GM11168 (cell line): Measurements from ENCODE around the gene FBXO10.

Source experiments
- in situ Hi-C: fragments of 300-500 bp; cut with MboI; formaldehyde crosslinking; loops from one replicate; pipeline ENCODE4 v1.12.0; 2022; ENCODE audit warnings: low sequenced_read_pairs; ENCODE audit not compliant: unreplicated experiment

The FBXO10 gene, protein sequence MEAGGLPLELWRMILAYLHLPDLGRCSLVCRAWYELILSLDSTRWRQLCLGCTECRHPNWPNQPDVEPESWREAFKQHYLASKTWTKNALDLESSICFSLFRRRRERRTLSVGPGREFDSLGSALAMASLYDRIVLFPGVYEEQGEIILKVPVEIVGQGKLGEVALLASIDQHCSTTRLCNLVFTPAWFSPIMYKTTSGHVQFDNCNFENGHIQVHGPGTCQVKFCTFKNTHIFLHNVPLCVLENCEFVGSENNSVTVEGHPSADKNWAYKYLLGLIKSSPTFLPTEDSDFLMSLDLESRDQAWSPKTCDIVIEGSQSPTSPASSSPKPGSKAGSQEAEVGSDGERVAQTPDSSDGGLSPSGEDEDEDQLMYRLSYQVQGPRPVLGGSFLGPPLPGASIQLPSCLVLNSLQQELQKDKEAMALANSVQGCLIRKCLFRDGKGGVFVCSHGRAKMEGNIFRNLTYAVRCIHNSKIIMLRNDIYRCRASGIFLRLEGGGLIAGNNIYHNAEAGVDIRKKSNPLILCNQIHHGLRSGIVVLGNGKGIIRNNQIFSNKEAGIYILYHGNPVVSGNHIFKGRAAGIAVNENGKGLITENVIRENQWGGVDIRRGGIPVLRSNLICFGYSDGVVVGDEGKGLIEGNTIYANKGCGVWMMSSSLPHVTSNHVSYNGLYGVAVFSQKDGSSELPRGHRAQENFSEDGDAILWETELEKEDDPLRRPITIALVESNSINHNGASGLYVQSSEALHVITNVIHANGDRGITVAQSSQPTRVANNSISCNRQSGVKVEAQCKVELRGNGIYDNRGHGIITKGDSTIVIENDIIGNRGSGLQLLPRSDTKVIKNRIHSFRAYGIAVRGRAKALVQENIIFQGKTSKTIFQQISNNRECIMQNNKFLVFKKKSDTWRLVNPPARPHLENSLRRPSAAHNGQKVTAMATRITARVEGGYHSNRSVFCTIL

DNA sequence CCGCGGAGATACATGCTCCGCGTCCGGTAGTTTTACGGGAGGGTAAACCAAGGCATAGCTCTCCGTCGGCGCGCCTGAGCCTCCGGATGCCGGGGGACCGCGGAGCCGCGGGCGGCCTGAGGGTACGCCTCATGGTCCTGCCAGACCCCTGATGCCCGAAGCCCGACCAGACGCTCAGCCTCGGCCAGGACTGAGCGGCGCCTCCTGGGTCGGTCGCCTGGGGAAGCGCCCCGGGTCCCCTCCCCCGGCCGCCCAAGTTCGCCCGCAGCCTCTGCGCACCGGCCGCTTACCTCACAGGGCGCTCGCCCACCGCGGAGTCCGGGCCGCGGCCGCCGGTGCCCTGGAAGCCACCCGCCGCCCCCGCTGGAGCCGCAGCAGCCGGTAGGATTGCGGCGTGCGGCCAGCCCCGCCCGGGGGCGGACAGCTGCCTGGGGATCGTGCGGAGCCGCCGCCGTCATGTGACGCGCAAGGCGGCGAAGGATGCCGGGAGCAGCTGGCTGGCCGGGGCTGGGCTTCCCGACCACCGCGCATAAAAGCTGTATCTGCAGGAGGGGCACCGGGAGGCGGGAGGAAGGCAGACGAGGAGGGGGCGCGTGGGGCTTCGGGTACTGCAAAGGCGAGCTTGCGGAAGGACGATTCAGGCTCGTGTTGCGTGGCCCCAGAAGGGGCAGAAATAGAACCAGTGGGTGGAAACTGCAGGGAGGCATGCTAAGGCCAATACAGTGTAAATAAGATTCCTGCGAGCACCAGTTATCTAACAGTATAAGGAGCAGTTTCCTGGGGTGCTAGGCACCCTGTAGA lies at the start of gene FBXO10:
TSS of gene FBXO10 (minus strand) at position 460 of the 801 bp plus-strand sequence. CDS start 34,612 bp downstream, outside the sequence.
- in situ Hi-C loops, result loop anchor here (5.0 kb wide), 1 partner anchor 44 kb away; no protein-coding TSS in a partner anchor

GRCh38 chr9:37625758-37626147 lies 49.6 kb upstream of the FBXO10 start:
- in situ Hi-C loops, result no loop called here

DNA sequence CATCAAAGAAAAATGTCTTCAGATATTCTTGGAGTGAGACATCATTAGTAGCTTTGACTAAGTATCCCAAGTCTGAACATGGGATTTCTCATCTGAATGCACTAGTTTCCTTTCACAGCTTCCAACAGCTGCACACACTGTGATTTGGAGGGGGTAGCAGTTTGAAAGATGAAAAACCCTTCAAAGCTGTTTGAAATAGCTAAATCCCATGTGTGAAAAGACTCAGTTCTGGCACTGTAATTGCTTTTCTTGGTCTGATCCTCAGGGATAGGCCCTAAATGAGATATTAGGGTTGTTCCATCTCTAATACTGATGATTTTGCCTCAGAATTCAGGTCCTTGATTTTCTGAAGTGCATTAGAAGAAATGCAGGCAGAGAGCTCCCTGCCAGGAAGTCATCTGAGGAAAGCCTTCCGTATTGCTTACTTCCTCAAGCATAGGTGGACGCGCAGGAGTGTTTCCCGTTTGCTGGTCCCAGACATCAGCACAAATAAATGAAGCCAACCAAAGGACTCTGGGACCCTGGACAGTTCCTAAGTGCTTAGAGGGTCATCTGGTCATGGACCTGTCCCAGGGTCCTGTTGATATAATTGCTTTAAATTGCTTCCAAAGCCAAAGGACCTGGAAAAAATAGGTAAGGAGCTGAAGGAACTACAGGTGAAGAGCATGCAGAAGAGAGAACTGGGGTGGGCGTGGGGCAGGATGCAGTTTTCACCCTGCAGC lies 49.0 kb upstream of the FBXO10 start:
- in situ Hi-C loops, result no loop called here

DNA sequence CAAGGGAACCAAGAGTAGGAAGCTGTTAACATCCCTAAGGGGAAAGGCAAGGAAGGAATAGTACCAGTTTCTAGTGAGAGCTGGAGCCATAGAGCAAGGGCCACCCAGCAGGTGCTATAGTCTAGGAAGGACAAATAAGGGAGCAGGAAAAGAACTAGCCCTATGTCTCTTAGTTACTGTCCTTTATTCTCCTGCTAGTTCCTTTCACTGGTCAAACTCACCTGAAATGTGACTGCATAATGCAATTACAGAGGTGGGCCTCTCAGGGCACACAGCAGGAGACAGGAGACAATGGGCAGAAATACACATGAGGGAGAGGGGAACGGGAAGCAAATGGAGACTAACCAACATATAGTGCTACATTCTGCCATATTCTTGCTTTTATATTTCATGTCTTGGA lies 47.9 kb upstream of the FBXO10 start:
- in situ Hi-C loops, result no loop called here

DNA sequence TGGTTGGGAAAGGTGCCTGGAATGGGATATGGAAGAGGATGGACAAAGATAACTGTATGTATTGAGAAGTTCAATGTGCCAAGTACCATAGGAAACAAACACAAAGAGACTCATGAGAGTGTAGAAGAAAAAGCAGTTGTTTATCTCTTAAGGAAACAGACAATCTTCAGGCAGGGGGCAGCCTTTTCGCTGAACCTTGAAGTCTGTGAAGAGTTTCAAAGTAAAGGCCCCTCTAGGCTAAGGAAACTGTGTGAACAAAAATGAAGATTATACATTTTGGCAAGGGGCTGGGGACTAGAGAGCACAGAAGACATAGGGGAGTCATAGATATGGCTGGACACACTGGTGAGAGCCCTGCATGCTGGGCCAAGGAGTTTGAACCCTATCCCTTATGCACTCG lies 47.1 kb upstream of the FBXO10 start:
- in situ Hi-C loops, result no loop called here

DNA sequence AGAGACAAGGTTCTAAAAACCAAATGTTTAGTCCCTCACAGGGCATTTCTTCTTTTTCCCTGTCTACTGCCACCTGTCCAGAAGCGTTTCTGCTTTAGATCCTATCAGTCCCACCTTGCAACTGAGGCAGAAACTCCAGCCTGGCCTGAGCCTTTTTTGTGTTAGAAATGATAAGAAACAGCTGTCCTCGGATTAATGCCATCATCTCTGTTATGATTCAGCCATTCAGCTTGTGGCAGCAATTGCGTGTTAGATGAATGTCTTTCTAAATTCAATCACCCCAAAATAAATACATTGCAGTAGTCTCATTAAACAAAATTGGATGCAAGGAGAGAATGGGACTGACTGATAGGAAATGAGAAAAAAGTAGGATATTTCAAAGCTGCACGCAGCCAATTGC lies 46.3 kb upstream of the FBXO10 start:
- in situ Hi-C loops, result no loop called here

DNA sequence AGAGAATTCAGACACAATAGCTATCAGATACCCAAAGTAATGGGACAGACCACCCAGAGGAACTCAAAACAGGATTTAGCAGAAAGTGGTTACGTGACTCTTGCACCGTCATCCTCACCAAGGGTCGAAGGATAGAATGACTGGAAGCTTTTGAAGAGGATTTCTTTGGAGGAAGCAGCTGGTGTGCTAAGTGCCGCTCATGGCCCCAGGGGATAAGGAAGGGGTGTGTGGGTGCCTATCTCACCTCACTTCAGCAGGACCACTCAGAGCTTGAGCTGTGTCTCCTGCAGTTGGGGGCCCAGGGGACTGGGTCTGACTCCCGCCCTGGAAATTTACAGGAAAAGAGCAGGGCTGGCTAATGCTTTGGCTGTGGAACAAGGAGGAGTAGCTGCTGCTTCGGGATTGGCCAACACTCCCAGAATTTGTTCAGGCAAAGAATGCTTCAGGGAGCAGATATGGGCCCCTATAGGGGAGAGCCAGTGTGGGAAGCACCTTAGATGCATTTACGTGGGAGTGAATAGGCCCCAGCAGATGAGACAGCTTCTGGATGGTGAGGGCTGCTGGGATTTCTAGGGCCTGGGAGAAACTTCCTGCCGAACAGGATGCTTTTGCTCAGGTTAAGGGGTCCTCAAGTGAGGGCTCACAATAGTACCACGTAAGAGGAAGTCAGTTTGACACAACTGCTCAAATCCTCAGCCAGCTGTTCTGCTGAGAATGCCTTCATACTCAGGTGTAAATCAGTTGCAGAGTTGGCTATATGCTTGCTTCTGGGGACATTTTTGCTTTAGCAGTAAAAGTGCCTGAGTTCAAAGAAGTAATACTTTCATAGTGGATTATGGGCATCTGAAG lies 45.3 kb upstream of the FBXO10 start:
- in situ Hi-C loops, result no loop called here

DNA sequence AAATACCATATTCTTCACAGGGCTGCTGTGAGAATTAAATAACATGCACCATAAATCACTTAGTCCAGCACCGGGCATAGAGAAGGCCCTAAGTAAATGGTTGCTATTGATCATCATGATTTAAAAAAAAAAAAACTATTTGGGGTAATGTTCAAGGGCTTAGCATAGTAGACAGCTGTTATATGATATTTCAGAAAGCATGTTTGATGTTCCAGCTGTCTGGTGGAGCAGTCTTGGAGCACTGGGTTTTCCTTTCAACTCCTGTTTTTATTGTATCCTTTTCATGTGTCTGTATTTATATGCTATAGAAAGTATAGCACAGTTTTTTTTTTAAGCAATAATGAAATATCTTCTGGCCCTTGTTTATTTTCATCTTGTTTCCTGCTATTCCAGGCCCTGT lies 44.2 kb upstream of the FBXO10 start:
- in situ Hi-C loops, result no loop called here

GRCh38 chr9:37619806-37620205 lies 43.6 kb upstream of the FBXO10 start:
- in situ Hi-C loops, result no loop called here

DNA sequence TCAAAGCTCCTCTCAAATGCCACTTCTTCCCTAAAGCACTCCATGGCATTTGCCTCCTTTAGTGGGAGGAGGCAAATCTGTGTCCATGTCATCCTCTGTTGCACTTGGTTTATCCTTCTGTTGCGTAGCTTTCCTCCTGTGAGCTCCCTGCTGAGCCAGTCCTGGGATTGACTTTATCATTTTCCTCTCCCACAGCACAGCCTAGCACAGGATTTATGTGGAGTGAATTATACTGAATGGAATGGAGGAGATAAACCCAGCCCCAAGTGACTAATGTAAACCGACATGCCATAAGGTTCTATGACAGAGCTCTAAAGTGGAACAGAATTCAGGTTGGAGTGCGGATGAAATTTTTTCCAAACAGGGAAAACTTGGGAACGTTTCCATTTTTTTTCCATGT lies 42.6 kb upstream of the FBXO10 start:
- in situ Hi-C loops, result no loop called here

DNA sequence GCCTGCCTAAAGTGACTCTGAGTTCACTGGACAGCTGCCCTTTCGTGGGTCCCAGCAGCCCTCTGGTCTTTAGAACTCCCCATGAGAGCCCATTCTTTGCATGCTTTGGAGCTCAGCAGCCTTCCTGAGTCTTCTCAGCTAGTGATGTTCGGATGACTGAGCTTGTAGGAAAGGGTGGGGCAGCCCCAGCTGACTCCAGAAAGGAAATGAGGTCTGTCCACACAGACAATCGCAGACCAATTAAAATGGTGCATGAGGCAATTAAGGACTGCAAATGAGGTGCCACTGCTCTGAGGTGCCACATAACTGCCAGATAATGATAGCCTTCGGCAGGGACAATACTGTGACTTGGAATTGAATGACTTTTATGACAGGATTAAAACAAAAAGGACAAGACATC lies 41.7 kb upstream of the FBXO10 start:
- in situ Hi-C loops, result no loop called here

DNA sequence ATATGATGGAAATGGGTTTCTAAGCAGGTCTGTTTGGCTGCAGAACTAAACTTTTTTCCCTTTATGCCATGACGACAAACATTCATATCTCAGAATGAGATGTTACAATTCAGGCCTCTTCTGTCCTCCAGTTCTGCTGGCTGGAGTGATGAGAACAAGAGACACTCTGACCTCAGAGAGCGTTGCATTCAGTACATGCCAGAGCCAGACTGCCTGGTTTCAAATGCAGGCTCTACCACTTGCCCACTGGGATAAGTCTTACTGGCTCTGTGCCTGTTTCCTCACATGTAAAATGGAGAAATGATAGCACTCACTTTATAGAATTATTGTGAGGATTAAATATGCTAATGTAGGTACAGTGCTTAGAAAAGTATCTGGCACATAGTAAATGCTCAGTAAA lies 41.0 kb upstream of the FBXO10 start:
- in situ Hi-C loops, result no loop called here

- in situ Hi-C loops, result no loop called here
These were observed 35.8 kb upstream of the FBXO10 start for GRCh38 chr9:37611961-37612360.

GRCh38 chr9:37611014-37611413 lies 34.8 kb upstream of the FBXO10 start:
- in situ Hi-C loops, result no loop called here

- in situ Hi-C loops, result no loop called here
These were observed 33.7 kb upstream of the FBXO10 start for GRCh38 chr9:37609735-37610397.

GRCh38 chr9:37608250-37608649 lies 32.1 kb upstream of the FBXO10 start:
- in situ Hi-C loops, result no loop called here

- in situ Hi-C loops, result no loop called here
These were observed 28.1 kb upstream of the FBXO10 start for GRCh38 chr9:37604296-37604695.

DNA sequence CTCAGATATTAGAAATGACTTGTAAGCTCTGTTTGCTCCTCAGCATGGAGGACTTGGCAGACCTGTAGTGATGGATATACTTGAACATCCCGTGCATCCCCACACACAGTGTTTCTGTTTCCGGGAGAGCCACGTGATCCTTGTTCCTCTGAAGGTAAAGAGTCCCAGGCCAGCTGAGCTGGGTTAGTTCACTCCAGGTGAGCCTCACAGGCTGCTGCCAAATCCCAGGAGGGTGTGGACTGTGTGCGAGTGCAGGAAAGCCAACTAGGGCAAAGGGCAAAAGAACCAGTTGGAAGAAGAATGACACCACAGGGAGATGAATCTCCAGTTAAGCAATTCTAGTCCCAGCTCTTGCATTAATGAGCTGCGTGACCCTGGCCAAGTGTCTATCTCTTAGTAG lies 26.6 kb upstream of the FBXO10 start:
- in situ Hi-C loops, result no loop called here
